ENCODE measurements around the gene SPRR2E.
"Not testable (repeated sequence)": the region's sequence is repeated elsewhere in the genome, so short reads cannot be mapped to it uniquely, and the experiment has no call there.

Gene SPRR2E

GRCh38 chr1:153058154-153058553 is 36.2 kb downstream of the SPRR2E start:
- TF ChIP-seq, protein P1, sequence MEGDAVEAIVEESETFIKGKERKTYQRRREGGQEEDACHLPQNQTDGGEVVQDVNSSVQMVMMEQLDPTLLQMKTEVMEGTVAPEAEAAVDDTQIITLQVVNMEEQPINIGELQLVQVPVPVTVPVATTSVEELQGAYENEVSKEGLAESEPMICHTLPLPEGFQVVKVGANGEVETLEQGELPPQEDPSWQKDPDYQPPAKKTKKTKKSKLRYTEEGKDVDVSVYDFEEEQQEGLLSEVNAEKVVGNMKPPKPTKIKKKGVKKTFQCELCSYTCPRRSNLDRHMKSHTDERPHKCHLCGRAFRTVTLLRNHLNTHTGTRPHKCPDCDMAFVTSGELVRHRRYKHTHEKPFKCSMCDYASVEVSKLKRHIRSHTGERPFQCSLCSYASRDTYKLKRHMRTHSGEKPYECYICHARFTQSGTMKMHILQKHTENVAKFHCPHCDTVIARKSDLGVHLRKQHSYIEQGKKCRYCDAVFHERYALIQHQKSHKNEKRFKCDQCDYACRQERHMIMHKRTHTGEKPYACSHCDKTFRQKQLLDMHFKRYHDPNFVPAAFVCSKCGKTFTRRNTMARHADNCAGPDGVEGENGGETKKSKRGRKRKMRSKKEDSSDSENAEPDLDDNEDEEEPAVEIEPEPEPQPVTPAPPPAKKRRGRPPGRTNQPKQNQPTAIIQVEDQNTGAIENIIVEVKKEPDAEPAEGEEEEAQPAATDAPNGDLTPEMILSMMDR (IDR thresholded peaks at IDR 0.05; ENCODE audit: low read depth, low read length) = no peak
- H3K9me3 ChIP-seq = no peaks in the 10 kb centered on the region
- H3K27me3 ChIP-seq = no peaks in the 10 kb centered on the region
- no peaks in the 10 kb centered on the region for H3K4me1 ChIP-seq
- H3K36me3 ChIP-seq = no peaks in the 10 kb centered on the region
- no peak for DNase-seq
- no peak overlapping the region for H3K4me3 ChIP-seq (ENCODE audit: low read depth, low read length)

- Histone ChIP-seq H3K36me3 (no peaks in the 10 kb centered on the region), H3K4me3 (ENCODE audit: low read depth, low read length) (no peak within 1 kb of the TSS), H3K27me3 (no peaks in the 10 kb centered on the region), H3K9me3 (no peaks in the 10 kb centered on the region), H3K4me1 (no peaks in the 10 kb centered on the region)
- DNase-seq = no peak
- TF ChIP-seq, protein P1 (IDR thresholded peaks at IDR 0.05; ENCODE audit: low read depth, low read length) = no peak
Measured at GRCh38 chr1:153057375-153057774, 37.0 kb downstream of the SPRR2E start, which contains the start of gene SPRR2A. Gene SPRR2A (minus strand): TSS chr1:153057512. CDS start chr1:153056735, 777 bp downstream.

DNA sequence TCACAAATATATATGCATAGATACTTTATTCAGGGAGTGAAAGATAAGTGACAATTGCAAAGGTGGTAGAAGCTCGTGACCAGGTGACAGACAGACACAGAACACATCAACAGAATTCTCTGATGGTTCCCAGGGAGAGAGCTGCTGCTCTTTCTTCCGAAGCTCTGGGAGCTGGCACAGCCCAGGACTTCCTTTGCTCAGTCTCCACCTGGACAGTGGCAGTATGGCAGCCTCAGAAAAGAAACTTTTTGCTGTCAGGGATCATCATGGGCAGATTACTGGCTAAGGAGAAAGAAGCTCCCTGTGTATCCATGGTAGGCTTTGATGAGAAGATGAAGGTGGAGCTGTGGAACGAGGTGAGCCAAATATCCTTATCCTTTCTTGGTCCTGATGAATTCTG is 38.2 kb downstream of the SPRR2E start:
- H3K4me1 ChIP-seq; H3K9me3 ChIP-seq; DNase-seq; H3K27me3 ChIP-seq; H3K4me3 ChIP-seq (ENCODE audit: low read depth, low read length); H3K36me3 ChIP-seq: not testable (repeated sequence)

GRCh38 chr1:153049211-153049610 is 45.1 kb downstream of the SPRR2E start:
- TF ChIP-seq, protein P1 (IDR thresholded peaks at IDR 0.05; ENCODE audit: low read depth, low read length) = no peak
- Histone ChIP-seq H3K27me3 (no peaks in the 10 kb centered on the region; the same call in 1 of the 2 replicates), H3K9me3 (no peaks in the 10 kb centered on the region), H3K4me1 (no peaks in the 10 kb centered on the region), H3K36me3 (no peaks in the 10 kb centered on the region), H3K4me3 (ENCODE audit: low read depth, low read length) (no peak overlapping the region)
- no peak for DNase-seq
